ENCODE measurements around the gene ACOT7. TPM values are rescaled to one million over a fixed set of nuclear protein-coding genes. Genes with fewer than 3 reads are reported as not detected.
"Not testable (repeated sequence)": the region's sequence is repeated elsewhere in the genome, so short reads cannot be mapped to it uniquely, and the experiment has no call there.

ACOT7 gene
- total RNA-seq, 2 donors from 2014 or later: 17.6 to 26.5 TPM

- DNase-seq (ENCODE audit: low spot score): no peak
- intact Hi-C loops (cut with DNase I): no loop called here
Observed at GRCh38 chr1:6370006-6370405, 23.6 kb downstream of the ACOT7 start.

GRCh38 chr1:6367381-6368012, 26.1 kb downstream of the ACOT7 start:
- no peak for DNase-seq (ENCODE audit: low spot score)
- intact Hi-C loops (cut with DNase I): loop anchor here in 1 of 2 donors (5.0 kb wide), 1 partner anchor 35 kb away; no protein-coding TSS in a partner anchor

- no peak for DNase-seq (ENCODE audit: low spot score)
- intact Hi-C loops (cut with DNase I): loop anchor here in 1 of 2 donors (5.0 kb wide), 1 partner anchor 37 kb away; no protein-coding TSS in a partner anchor
Observed at GRCh38 chr1:6365047-6365446, 28.5 kb downstream of the ACOT7 start.

GRCh38 chr1:6363085-6363884, 30.3 kb downstream of the ACOT7 start:
- peak; percentile 89 for DNase-seq (ENCODE audit: low spot score)

GRCh38 chr1:6361124-6361775, 32.3 kb downstream of the ACOT7 start:
- DNase-seq (ENCODE audit: low spot score): no peak
- intact Hi-C loops (cut with DNase I): no loop called here

More at GRCh38 chr1:6363085-6363884, 30.3 kb downstream of the ACOT7 start:
- intact Hi-C loops (cut with DNase I): not testable (repeated sequence)

DNA sequence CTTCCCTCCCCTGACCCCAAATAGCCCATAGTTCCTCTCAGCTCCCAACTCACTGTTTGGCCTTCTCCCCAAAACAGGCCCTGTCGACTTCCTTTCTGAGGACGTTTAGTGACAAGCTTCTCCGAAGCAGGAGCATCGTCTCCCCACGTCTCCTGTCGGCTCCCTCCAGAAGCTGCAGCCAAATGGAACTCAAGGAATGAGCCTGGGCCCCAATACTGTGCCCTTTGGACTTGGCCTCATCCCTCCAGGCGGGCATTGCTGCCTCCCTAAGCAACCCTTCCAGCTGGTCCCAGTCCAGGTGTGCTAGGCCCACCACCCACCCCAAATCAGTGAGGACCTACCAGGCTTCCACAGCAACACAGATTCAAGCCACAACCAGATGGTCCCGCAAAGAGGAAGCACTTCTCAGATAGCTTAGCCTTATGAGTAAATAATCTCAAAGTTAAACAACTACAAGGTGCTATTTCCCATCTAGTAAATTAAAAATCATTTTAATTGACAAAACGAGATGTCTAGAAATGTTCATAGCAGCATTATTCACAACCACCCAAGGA, 33.0 kb downstream of the ACOT7 start:
- no peak for DNase-seq (ENCODE audit: low spot score)
- intact Hi-C loops (cut with DNase I): no loop called here

- DNase-seq (ENCODE audit: low spot score): no peak
- intact Hi-C loops (cut with DNase I): no loop called here
Observed at GRCh38 chr1:6360117-6360496, 33.5 kb downstream of the ACOT7 start.

- intact Hi-C loops (cut with DNase I): no loop called here
- DNase-seq (ENCODE audit: low spot score): peak; percentile 90
Observed at GRCh38 chr1:6359216-6360116, 34.1 kb downstream of the ACOT7 start.

DNA sequence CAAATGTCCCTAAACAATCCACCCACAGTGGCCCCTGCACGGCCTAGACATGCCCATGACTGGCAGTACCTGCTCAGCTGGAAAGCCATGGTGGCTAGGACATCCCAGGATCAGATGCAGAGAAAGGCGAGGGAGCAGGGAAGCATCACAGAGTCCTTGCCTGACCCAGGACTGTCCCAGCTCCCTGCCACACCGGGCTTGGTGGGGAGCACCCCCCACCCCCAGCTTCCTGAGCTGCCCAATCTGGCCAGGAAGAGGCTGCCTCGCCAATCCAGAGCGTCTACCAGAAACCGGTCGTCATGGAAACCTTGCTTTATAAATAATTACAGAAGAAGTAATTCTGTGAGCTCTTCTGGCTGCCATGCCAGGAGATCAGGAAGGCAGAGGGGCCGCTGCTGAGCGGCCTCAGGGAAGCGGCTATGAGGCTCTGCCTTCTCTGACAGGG, 34.8 kb downstream of the ACOT7 start:
- peak; percentile 89 for DNase-seq (ENCODE audit: low spot score)
- intact Hi-C loops (cut with DNase I): no loop called here

GRCh38 chr1:6358144-6358624, 35.4 kb downstream of the ACOT7 start:
- DNase-seq (ENCODE audit: low spot score): no peak
- intact Hi-C loops (cut with DNase I): no loop called here

DNA sequence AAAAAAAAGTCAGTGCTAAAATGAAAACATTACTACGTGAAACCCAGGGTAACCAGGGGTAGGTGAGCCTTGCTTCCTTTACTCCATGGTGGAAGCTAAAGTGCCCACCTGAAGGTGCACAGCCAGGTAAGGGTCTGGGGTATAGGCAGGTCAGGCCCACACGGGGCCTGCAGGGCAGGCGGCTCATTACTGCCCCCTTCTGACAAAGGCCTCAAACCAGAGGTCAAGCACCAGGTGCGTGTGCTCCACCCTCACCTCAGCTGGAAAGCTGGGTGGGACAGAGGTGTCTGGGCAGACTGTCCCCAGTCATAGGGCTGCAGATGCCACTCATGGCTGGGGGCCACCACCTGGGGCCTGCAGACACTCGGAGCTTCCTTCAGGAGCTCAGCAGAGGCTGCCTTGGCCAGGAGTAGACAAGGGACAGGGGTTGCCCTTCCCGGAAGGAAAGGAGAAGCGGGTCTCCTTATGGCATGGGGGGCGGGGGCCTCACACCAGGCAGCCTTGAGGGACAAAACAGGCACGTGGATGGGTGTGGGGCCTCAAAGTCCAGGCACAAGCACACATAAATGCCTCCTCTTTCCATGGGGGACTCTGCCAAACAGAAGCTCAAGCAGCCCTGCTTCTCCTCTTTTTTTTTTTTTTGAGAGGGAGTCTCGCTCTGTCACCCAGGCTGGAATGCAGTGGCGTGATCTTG, 36.2 kb downstream of the ACOT7 start:
- DNase-seq (ENCODE audit: low spot score): no peak
- intact Hi-C loops (cut with DNase I): no loop called here

DNA sequence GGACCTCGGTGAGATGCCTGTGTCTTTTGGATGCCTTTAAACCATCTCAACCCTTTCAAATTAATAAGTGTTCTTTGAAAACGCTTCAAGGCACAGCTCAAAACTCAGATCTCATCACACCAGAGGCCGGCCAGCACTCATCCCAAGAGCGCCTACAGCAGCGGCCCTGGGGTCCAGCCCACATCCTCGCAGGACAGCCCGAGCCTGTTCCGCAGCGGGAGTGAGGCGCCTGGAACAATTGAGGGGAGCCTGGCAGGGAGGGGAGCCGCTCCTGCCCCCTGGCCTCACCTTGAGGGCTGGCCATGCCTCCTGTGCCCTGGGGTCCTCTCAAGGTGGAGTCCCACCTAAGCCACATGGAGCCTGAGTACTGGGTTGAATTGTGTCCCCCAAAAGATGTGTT, 37.9 kb downstream of the ACOT7 start:
- DNase-seq (ENCODE audit: low spot score): no peak
- intact Hi-C loops (cut with DNase I): no loop called here

DNA sequence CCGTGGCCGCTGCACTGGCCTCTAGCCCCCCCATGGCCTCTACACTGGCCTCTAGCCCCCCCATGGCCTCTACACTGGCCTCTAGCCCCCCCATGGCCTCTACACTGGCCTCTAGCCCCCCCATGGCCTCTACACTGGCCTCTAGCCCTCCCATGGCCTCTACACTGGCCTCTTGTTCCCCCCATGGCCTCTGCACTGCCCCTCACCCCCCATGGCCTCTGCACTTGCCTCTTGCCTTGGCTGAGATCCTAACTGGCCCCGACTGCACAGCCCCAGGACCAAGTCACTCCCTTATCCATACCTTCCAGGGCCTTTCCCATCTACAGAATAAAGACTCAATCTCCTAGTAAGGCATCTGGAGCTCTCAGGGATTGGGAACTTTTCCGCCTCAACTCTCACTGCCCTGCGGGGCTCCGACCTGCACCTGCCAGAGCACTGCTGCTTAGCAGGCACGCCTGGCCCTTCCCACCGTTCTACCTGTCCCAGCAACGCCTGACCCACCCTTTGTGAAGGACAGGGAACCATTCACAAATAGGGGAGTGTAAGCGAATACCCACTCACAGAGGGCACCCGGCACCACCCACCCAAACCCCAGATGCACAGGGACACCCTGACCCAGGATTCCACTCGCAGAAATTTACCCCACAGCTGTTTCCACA, 38.8 kb downstream of the ACOT7 start:
- intact Hi-C loops (cut with DNase I): no loop called here
- no peak for DNase-seq (ENCODE audit: low spot score)

GRCh38 chr1:6353955-6354658, 39.5 kb downstream of the ACOT7 start:
- intact Hi-C loops (cut with DNase I): no loop called here
- DNase-seq (ENCODE audit: low spot score): no peak

- intact Hi-C loops (cut with DNase I): no loop called here
- DNase-seq (ENCODE audit: low spot score): no peak
Observed at GRCh38 chr1:6353619-6353954, 40.0 kb downstream of the ACOT7 start.

- intact Hi-C loops (cut with DNase I): no loop called here
- DNase-seq (ENCODE audit: low spot score): no peak
Observed at GRCh38 chr1:6352138-6352563, 41.4 kb downstream of the ACOT7 start.

- DNase-seq (ENCODE audit: low spot score): no peak
- intact Hi-C loops (cut with DNase I): no loop called here
Observed at GRCh38 chr1:6351480-6352137, 42.0 kb downstream of the ACOT7 start.
